ENCODE measurements around the gene CEP85. TPM values are rescaled to one million over a fixed set of nuclear protein-coding genes. Genes with fewer than 3 reads are reported as not detected.

Gene CEP85
- total RNA-seq, 1 experiment from 2014 or later = 11.1 TPM

DNA sequence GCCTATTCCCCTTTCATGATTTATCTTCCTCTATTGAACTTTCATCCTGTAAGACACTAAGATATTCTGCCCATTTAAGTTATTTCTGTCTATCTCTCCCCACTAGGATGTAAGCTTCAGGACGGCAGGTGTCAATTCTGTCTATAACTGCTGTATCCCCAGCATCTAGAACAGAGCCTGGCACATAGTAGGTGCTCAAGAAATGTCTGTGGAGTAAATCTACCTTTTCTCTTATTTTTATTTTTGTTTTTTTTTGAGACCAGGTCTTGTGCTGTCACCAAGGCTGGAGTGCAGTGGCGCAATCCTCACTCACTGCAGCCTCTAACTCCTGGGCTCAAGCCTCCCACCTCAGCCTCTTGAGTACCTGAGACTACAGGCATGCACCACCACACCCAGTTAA, 89.4 kb downstream of the CEP85 start:
- DNase-seq (ENCODE audit: unreplicated experiment) = no peak
- H3K36me3 Mint-ChIP-seq (ENCODE audit: insufficient read depth, unreplicated experiment) = peaks cover 27% of the 10 kb centered on the region

DNA sequence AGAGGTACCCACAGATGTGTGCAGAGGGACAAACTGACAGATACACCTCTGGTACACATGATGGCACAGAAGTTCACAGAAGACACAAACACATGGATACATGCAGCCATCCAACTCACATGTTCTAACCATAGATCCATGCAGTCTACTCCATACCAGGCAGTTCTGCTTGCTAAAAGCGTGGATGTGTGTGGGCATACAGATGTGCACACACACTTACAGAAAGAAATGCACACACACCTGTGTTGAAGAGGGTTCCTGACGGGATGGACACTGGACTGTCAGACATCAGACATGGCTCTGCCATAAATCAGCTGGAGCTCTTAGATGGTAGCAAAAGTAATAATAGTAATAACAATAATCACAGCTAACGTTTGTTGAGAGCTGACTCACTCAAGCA, 90.5 kb downstream of the CEP85 start:
- CTCF ChIA-PET = interaction anchor here (1.4 kb wide), 1 partner anchor 54 kb away, joined by 5 read pairs; no protein-coding TSS in a partner anchor
- H3K27me3 Mint-ChIP-seq (ENCODE audit: insufficient read depth, unreplicated experiment) = no peaks in the 10 kb centered on the region
- H3K27ac Mint-ChIP-seq (ENCODE audit: low read depth, unreplicated experiment) = no peak overlapping the region
- H3K4me3 Mint-ChIP-seq (ENCODE audit: unreplicated experiment) = no peak overlapping the region
- TF ChIP-seq, protein P1, sequence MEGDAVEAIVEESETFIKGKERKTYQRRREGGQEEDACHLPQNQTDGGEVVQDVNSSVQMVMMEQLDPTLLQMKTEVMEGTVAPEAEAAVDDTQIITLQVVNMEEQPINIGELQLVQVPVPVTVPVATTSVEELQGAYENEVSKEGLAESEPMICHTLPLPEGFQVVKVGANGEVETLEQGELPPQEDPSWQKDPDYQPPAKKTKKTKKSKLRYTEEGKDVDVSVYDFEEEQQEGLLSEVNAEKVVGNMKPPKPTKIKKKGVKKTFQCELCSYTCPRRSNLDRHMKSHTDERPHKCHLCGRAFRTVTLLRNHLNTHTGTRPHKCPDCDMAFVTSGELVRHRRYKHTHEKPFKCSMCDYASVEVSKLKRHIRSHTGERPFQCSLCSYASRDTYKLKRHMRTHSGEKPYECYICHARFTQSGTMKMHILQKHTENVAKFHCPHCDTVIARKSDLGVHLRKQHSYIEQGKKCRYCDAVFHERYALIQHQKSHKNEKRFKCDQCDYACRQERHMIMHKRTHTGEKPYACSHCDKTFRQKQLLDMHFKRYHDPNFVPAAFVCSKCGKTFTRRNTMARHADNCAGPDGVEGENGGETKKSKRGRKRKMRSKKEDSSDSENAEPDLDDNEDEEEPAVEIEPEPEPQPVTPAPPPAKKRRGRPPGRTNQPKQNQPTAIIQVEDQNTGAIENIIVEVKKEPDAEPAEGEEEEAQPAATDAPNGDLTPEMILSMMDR (IDR thresholded peaks at IDR 0.05; ENCODE audit: unreplicated experiment) = no peak
- POLR2A ChIA-PET = no interaction called here
- H3K4me1 Mint-ChIP-seq (ENCODE audit: insufficient read depth, unreplicated experiment) = peaks cover 8% of the 10 kb centered on the region
- no TSS peak for BruUV-seq (replicated peaks)
- peaks cover 33% of the 10 kb centered on the region for H3K36me3 Mint-ChIP-seq (ENCODE audit: insufficient read depth, unreplicated experiment)
- intact Hi-C loops (cut with micrococcal nuclease) = loop anchor here (5.0 kb wide), 1 partner anchor 33 kb away; no protein-coding TSS in a partner anchor
- no peak for DNase-seq (ENCODE audit: unreplicated experiment)
- no peaks in the 10 kb centered on the region for H3K9me3 Mint-ChIP-seq (ENCODE audit: unreplicated experiment)

More for the DNA sequence above, 89.4 kb downstream of the CEP85 start:
- BruUV-seq (replicated peaks) = no TSS peak
- POLR2A ChIA-PET = interaction anchor here (1.2 kb wide), 1 partner anchor 184 kb away, joined by 3 read pairs; no protein-coding TSS in a partner anchor
- CTCF ChIA-PET = interaction anchor here (0.6 to 4.4 kb wide), 4 partner anchors 25 to 121 kb away, joined by 3 to 51 read pairs (median 4); partner anchors contain the start of gene SH3BGRL3
- TF ChIP-seq, protein P1 (IDR thresholded peaks at IDR 0.05; ENCODE audit: unreplicated experiment) = no peak
- peaks cover 8% of the 10 kb centered on the region for H3K4me1 Mint-ChIP-seq (ENCODE audit: insufficient read depth, unreplicated experiment)
- H3K4me3 Mint-ChIP-seq (ENCODE audit: unreplicated experiment) = no peak overlapping the region
- H3K27ac Mint-ChIP-seq (ENCODE audit: low read depth, unreplicated experiment) = no peak overlapping the region
- no peaks in the 10 kb centered on the region for H3K9me3 Mint-ChIP-seq (ENCODE audit: unreplicated experiment)
- intact Hi-C loops (cut with micrococcal nuclease) = loop anchor here (5.0 kb wide), 1 partner anchor 34 kb away; no protein-coding TSS in a partner anchor
- H3K27me3 Mint-ChIP-seq (ENCODE audit: insufficient read depth, unreplicated experiment) = no peaks in the 10 kb centered on the region

DNA sequence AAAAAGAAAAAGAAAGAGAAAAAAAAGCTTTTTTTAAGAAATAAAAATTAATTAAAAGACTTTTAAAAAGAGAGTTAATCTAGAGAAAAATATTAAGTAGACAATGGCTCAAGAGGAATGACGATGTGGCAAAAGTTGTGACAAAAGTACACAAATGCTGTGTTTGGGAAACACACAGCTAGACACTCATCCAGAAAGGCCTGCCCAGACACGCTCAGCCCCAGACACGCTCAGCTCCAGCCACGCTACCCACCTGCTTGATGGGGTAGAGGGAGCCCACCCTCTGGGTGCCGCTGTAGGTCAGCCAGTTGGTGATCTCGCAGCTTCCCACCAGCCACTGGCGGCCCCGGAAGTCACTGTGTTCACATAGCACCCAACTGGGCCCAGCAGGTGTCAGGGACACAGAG, 94.0 kb downstream of the CEP85 start:
- CTCF ChIA-PET = interaction anchor here (1.2 kb wide), 1 partner anchor 34 kb away, joined by 4 read pairs; no protein-coding TSS in a partner anchor
- no TSS peak for BruUV-seq (replicated peaks)
- no peak for DNase-seq (ENCODE audit: unreplicated experiment)
- Mint-ChIP-seq H3K4me3 (ENCODE audit: unreplicated experiment) (no peak overlapping the region), H3K36me3 (ENCODE audit: insufficient read depth, unreplicated experiment) (peaks cover 28% of the 10 kb centered on the region), H3K9me3 (ENCODE audit: unreplicated experiment) (no peaks in the 10 kb centered on the region), H3K4me1 (ENCODE audit: insufficient read depth, unreplicated experiment) (peaks cover 7% of the 10 kb centered on the region), H3K27ac (ENCODE audit: low read depth, unreplicated experiment) (no peak overlapping the region), H3K27me3 (ENCODE audit: insufficient read depth, unreplicated experiment) (no peaks in the 10 kb centered on the region)
- POLR2A ChIA-PET = interaction anchor here (0.5 to 1.1 kb wide), 3 partner anchors 36 to 52 kb away, joined by 3 read pairs; partner anchors contain the start of gene SH3BGRL3
- intact Hi-C loops (cut with micrococcal nuclease) = no loop called here
- TF ChIP-seq, protein P1 (IDR thresholded peaks at IDR 0.05; ENCODE audit: unreplicated experiment) = no peak

Other genes with a start within 250 kb of the CEP85 start
- 12.8 and 22.3 TPM in 2 replicates for gene PAFAH2, start 236.1 kb upstream of the CEP85 start, total RNA-seq (2022)
- not detected in 2 replicates for gene EXTL1, start 212.4 kb upstream of the CEP85 start, total RNA-seq (2022)
- gene SLC30A2, start 188.1 kb upstream of the CEP85 start, total RNA-seq (2022) = not detected in 2 replicates
- gene TRIM63, start 166.6 kb upstream of the CEP85 start, total RNA-seq (2022) = not detected in 2 replicates
- 10.8 and 10.9 TPM in 2 replicates for gene PDIK1L, start 122.4 kb upstream of the CEP85 start, total RNA-seq (2022)
- gene FAM110D, start 75.1 kb upstream of the CEP85 start, total RNA-seq (2022) = not detected in 2 replicates
- not detected in 2 replicates for gene C1orf232, start 65.2 kb upstream of the CEP85 start, total RNA-seq (2022)
- 61.5 and 82.6 TPM in 2 replicates for gene ZNF593, start 64.3 kb upstream of the CEP85 start, total RNA-seq (2022)
- not detected in 2 replicates for gene ZNF593OS, start 62.4 kb upstream of the CEP85 start, total RNA-seq (2022)
- 31.0 and 35.5 TPM in 2 replicates for gene CNKSR1, start 56.7 kb upstream of the CEP85 start, total RNA-seq (2022)
- not detected in 2 replicates for gene CATSPER4, start 43.6 kb upstream of the CEP85 start, total RNA-seq (2022)
- 133 and 170 TPM in 2 replicates for gene SH3BGRL3, start 45.9 kb downstream of the CEP85 start, total RNA-seq (2022)
- gene UBXN11, start 72.4 kb downstream of the CEP85 start, total RNA-seq (2022) = 17.7 and 20.3 TPM in 2 replicates
- gene CD52, start 83.8 kb downstream of the CEP85 start, total RNA-seq (2022) = not detected in 2 replicates
- 8.6 and 14.2 TPM in 2 replicates for gene CRYBG2, start 119.9 kb downstream of the CEP85 start, total RNA-seq (2022)
- gene ZNF683, start 138.6 kb downstream of the CEP85 start, total RNA-seq (2022) = not detected in 2 replicates
- not detected in 2 replicates for gene LIN28A, start 176.6 kb downstream of the CEP85 start, total RNA-seq (2022)
- gene DHDDS, start 198.1 kb downstream of the CEP85 start, total RNA-seq (2022) = 48.2 and 56.2 TPM in 2 replicates
- gene HMGN2, start 238.2 kb downstream of the CEP85 start, total RNA-seq (2022) = 302 and 364 TPM in 2 replicates

All from MCF 10A (cell line).